HL-60 (cell line): ENCODE measurements around the gene THNSL1.

Source experiments
- GABPA ChIP-seq: IDR thresholded peaks from 2 replicates; pipeline ENCODE4 v1.6.1; 2012; ENCODE audit warnings: low read depth
- POLR2AphosphoS5 ChIP-seq: IDR thresholded peaks from 2 replicates; pipeline ENCODE4 v1.6.1; 2012; ENCODE audit warnings: low read depth
- SPI1 ChIP-seq: IDR thresholded peaks from 2 replicates; pipeline ENCODE4 v1.6.1; 2012; ENCODE audit warnings: low read depth, mild to moderate bottlenecking, borderline replicate concordance
- TF ChIP-seq, protein P1 (sequence below): IDR thresholded peaks from one replicate; pipeline ENCODE4 v1.5.1; 2011; ENCODE audit warnings: low read length, control low read depth, inconsistent platforms; ENCODE audit not compliant: insufficient read depth

DNA sequence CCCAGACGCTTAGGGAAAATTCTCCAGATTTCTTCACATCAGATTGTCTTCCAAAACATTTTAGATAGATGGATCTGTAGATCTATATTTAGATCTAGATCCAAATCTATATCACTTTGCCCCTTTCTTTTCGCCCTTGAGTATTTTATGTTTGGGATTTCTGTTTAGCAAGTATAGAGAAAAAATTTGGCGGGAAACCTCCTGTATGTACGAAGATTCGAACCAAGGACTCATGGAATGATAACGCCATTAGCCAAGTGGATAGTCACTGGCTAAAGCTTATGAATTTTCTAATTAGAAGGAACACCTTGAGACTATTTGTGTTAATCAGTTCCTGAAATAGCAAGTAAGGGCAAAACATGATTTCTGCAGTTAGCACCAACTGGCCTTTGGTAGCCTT lies 1.2 kb downstream of the THNSL1 start:
- TF ChIP-seq, protein P1, sequence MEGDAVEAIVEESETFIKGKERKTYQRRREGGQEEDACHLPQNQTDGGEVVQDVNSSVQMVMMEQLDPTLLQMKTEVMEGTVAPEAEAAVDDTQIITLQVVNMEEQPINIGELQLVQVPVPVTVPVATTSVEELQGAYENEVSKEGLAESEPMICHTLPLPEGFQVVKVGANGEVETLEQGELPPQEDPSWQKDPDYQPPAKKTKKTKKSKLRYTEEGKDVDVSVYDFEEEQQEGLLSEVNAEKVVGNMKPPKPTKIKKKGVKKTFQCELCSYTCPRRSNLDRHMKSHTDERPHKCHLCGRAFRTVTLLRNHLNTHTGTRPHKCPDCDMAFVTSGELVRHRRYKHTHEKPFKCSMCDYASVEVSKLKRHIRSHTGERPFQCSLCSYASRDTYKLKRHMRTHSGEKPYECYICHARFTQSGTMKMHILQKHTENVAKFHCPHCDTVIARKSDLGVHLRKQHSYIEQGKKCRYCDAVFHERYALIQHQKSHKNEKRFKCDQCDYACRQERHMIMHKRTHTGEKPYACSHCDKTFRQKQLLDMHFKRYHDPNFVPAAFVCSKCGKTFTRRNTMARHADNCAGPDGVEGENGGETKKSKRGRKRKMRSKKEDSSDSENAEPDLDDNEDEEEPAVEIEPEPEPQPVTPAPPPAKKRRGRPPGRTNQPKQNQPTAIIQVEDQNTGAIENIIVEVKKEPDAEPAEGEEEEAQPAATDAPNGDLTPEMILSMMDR = no peak
- no peak for TF ChIP-seq POLR2AphosphoS5
- no peak for TF ChIP-seq SPI1
- TF ChIP-seq GABPA = no peak
